WTC11 (cell line): Measurements from ENCODE around the gene CENPQ.

Source experiments
- AR ChIP-seq: fragments of 250-450 bp; sonication (Bioruptor Pico); IDR thresholded peaks from 2 replicates; pipeline ENCODE4 v1.9.0; 2021; ENCODE audit warnings: mild to moderate bottlenecking
- CTCF ChIP-seq: fragments of 200-600 bp; IDR thresholded peaks from 2 replicates; pipeline ENCODE4 v1.8.0; 2022; ENCODE audit warnings: antibody characterized with exemption
- ESRRA ChIP-seq: sonication (generic); formaldehyde crosslinking; IDR thresholded peaks from 2 replicates; pipeline ENCODE4 v1.8.1; 2022; ENCODE audit warnings: mild to moderate bottlenecking, missing genetic modification reagents, borderline replicate concordance

- TF ChIP-seq AR (no peak), CTCF (no peak), ESRRA (no peak)
Observed at GRCh38 chr6:49504666-49505065, 41.5 kb downstream of the CENPQ start.
